Measurements from ENCODE around the gene TRMT1L. TPM values are rescaled to one million over a fixed set of nuclear protein-coding genes. Genes with fewer than 3 reads are reported as not detected.
"Not testable (repeated sequence)": the region's sequence is repeated elsewhere in the genome, so short reads cannot be mapped to it uniquely, and the experiment has no call there.

TRMT1L gene
- total RNA-seq, result 10 to 100 TPM; 23.7 to 30.2 TPM

GRCh38 chr1:185156854-185157598 lies at the start of gene TRMT1L, which contains the start of gene SWT1:
TRMT1L (minus strand) TSS chr1:185156953; CDS start chr1:185156712, 241 bp downstream.
SWT1 (plus strand) TSS chr1:185157167; CDS start chr1:185160842, 3,675 bp downstream.
- H3K27me3 Mint-ChIP-seq, result no peaks in the 10 kb centered on the region
- ATAC-seq (replicated peaks), result peak; percentile 93
- H3K36me3 Mint-ChIP-seq (ENCODE audit: low read depth), result peaks cover 20% of the 10 kb centered on the region
- H3K4me3 Mint-ChIP-seq, result peak within 1 kb of the TSS; percentile 100
- no peaks in the 10 kb centered on the region for H3K9me3 Mint-ChIP-seq
- H3K27ac Mint-ChIP-seq, result peak within 1 kb of the TSS; percentile 96
- peaks cover 31% of the 10 kb centered on the region for H3K4me1 Mint-ChIP-seq

- Mint-ChIP-seq H3K36me3 (ENCODE audit: low read depth) (peaks cover 38% of the 10 kb centered on the region), H3K9me3 (peaks cover 7% of the 10 kb centered on the region), H3K4me3 (no peak overlapping the region), H3K4me1 (no peaks in the 10 kb centered on the region), H3K27ac (no peak overlapping the region), H3K27me3 (no peaks in the 10 kb centered on the region)
- no peak for ATAC-seq (replicated peaks)
Measured at GRCh38 chr1:185200889-185201288, 44.1 kb upstream of the TRMT1L start.

- H3K9me3 Mint-ChIP-seq; H3K27me3 Mint-ChIP-seq; H3K27ac Mint-ChIP-seq; H3K4me1 Mint-ChIP-seq; ATAC-seq (replicated peaks); H3K4me3 Mint-ChIP-seq: not testable (repeated sequence)
- peaks cover 47% of the 10 kb centered on the region for H3K36me3 Mint-ChIP-seq (ENCODE audit: low read depth)
Measured at GRCh38 chr1:185198712-185199111, 42.0 kb upstream of the TRMT1L start.

- Mint-ChIP-seq H3K27ac (no peak overlapping the region), H3K4me3 (no peak overlapping the region), H3K9me3 (peaks cover 7% of the 10 kb centered on the region), H3K36me3 (ENCODE audit: low read depth) (peaks cover 56% of the 10 kb centered on the region), H3K27me3 (no peaks in the 10 kb centered on the region), H3K4me1 (no peaks in the 10 kb centered on the region)
- ATAC-seq (replicated peaks), result no peak
Measured at GRCh38 chr1:185193756-185194155, 37.0 kb upstream of the TRMT1L start.

- H3K9me3 Mint-ChIP-seq, result no peaks in the 10 kb centered on the region
- peaks cover 41% of the 10 kb centered on the region for H3K36me3 Mint-ChIP-seq (ENCODE audit: low read depth)
- H3K27ac Mint-ChIP-seq, result no peak overlapping the region
- H3K27me3 Mint-ChIP-seq, result no peaks in the 10 kb centered on the region
- ATAC-seq (replicated peaks), result peak; percentile 67
- no peaks in the 10 kb centered on the region for H3K4me1 Mint-ChIP-seq
- H3K4me3 Mint-ChIP-seq, result no peak overlapping the region
Measured at GRCh38 chr1:185170291-185170848, 13.6 kb upstream of the TRMT1L start.

- no peaks in the 10 kb centered on the region for H3K9me3 Mint-ChIP-seq
Measured at GRCh38 chr1:185166106-185166505, 9.4 kb upstream of the TRMT1L start.

GRCh38 chr1:185162491-185162890 lies 5.7 kb upstream of the TRMT1L start:
- H3K27me3 Mint-ChIP-seq, result no peaks in the 10 kb centered on the region
- ATAC-seq (replicated peaks), result no peak
- H3K9me3 Mint-ChIP-seq, result no peaks in the 10 kb centered on the region
- H3K27ac Mint-ChIP-seq, result no peak overlapping the region
- peaks cover 18% of the 10 kb centered on the region for H3K4me1 Mint-ChIP-seq
- peaks cover 45% of the 10 kb centered on the region for H3K36me3 Mint-ChIP-seq (ENCODE audit: low read depth)
- H3K4me3 Mint-ChIP-seq, result no peak overlapping the region

More at GRCh38 chr1:185166106-185166505, 9.4 kb upstream of the TRMT1L start:
- Mint-ChIP-seq H3K4me3 (no peak overlapping the region), H3K36me3 (ENCODE audit: low read depth) (peaks cover 60% of the 10 kb centered on the region), H3K4me1 (peaks cover 3% of the 10 kb centered on the region), H3K27me3 (no peaks in the 10 kb centered on the region), H3K27ac (peak overlapping the region; percentile 10)
- no peak for ATAC-seq (replicated peaks)

- Mint-ChIP-seq H3K9me3 (no peaks in the 10 kb centered on the region), H3K4me3 (peak overlapping the region; percentile 15), H3K36me3 (ENCODE audit: low read depth) (peaks cover 39% of the 10 kb centered on the region), H3K27me3 (no peaks in the 10 kb centered on the region), H3K4me1 (peaks cover 18% of the 10 kb centered on the region), H3K27ac (peak overlapping the region; percentile 23)
- ATAC-seq (replicated peaks), result peak; percentile 2
Measured at GRCh38 chr1:185159966-185160365, 3.2 kb upstream of the TRMT1L start.

GRCh38 chr1:185158800-185159199 lies 2.0 kb upstream of the TRMT1L start:
- H3K4me1 Mint-ChIP-seq, result peaks cover 18% of the 10 kb centered on the region
- peak overlapping the region; percentile 100 for H3K4me3 Mint-ChIP-seq
- peak overlapping the region; percentile 96 for H3K27ac Mint-ChIP-seq
- H3K36me3 Mint-ChIP-seq (ENCODE audit: low read depth), result peaks cover 27% of the 10 kb centered on the region
- no peaks in the 10 kb centered on the region for H3K9me3 Mint-ChIP-seq
- no peak for ATAC-seq (replicated peaks)
- no peaks in the 10 kb centered on the region for H3K27me3 Mint-ChIP-seq

- Mint-ChIP-seq H3K9me3 (no peaks in the 10 kb centered on the region), H3K4me3 (peak overlapping the region; percentile 100), H3K36me3 (ENCODE audit: low read depth) (peaks cover 24% of the 10 kb centered on the region), H3K4me1 (peaks cover 26% of the 10 kb centered on the region), H3K27me3 (no peaks in the 10 kb centered on the region), H3K27ac (peak overlapping the region; percentile 96)
- no peak for ATAC-seq (replicated peaks)
Measured at GRCh38 chr1:185157599-185158412, 1.1 kb upstream of the TRMT1L start.

- Mint-ChIP-seq H3K4me1 (peaks cover 29% of the 10 kb centered on the region), H3K36me3 (ENCODE audit: low read depth) (peaks cover 20% of the 10 kb centered on the region), H3K27ac (peak overlapping the region; percentile 96), H3K4me3 (peak overlapping the region; percentile 100), H3K9me3 (no peaks in the 10 kb centered on the region), H3K27me3 (no peaks in the 10 kb centered on the region)
- peak; percentile 38 for ATAC-seq (replicated peaks)
Measured at GRCh38 chr1:185156288-185156853, 382 bp downstream of the TRMT1L start.

- Mint-ChIP-seq H3K36me3 (ENCODE audit: low read depth) (peaks cover 22% of the 10 kb centered on the region), H3K9me3 (no peaks in the 10 kb centered on the region), H3K4me1 (peaks cover 28% of the 10 kb centered on the region), H3K27me3 (no peaks in the 10 kb centered on the region), H3K27ac (peak overlapping the region; percentile 96), H3K4me3 (peak overlapping the region; percentile 100)
- no peak for ATAC-seq (replicated peaks)
Measured at GRCh38 chr1:185155600-185156287, 1.0 kb downstream of the TRMT1L start.

- Mint-ChIP-seq H3K27me3 (no peaks in the 10 kb centered on the region), H3K4me3 (peak overlapping the region; percentile 100), H3K9me3 (no peaks in the 10 kb centered on the region), H3K27ac (peak overlapping the region; percentile 96), H3K4me1 (peaks cover 24% of the 10 kb centered on the region), H3K36me3 (ENCODE audit: low read depth) (peaks cover 25% of the 10 kb centered on the region)
- no peak for ATAC-seq (replicated peaks)
Measured at GRCh38 chr1:185154912-185155513, 1.7 kb downstream of the TRMT1L start.
